KMS-11 (cell line): ENCODE results near the gene ZNF205.
"Not testable (repeated sequence)": the region's sequence is repeated elsewhere in the genome, so short reads cannot be mapped to it uniquely, and the experiment has no call there.

Source experiments
- H2AFZ ChIP-seq: fragments of 200-600 bp; sonication (generic); 2 replicates; pipeline ENCODE4 v1.6.1; 2016; ENCODE audit warnings: antibody characterized with exemption, mixed run types, low read depth
- H3K27ac ChIP-seq: fragments of 200-600 bp; sonication (generic); 2 replicates; pipeline ENCODE4 v1.6.1; 2016; ENCODE audit warnings: mild to moderate bottlenecking, mixed run types
- H3K27me3 ChIP-seq: fragments of 200-600 bp; sonication (generic); 2 replicates; pipeline ENCODE4 v1.6.1; 2017; ENCODE audit warnings: mild to moderate bottlenecking, low read depth, mixed run types, moderate library complexity; ENCODE audit not compliant: insufficient read depth
- H3K36me3 ChIP-seq: fragments of 200-600 bp; sonication (generic); 2 replicates; pipeline ENCODE4 v1.6.1; 2017; ENCODE audit warnings: mild to moderate bottlenecking, mixed run types; ENCODE audit not compliant: insufficient read depth
- H3K4me1 ChIP-seq: fragments of 200-600 bp; sonication (generic); 2 replicates; pipeline ENCODE4 v1.6.1; 2016; ENCODE audit warnings: mild to moderate bottlenecking, low read depth, mixed run types; ENCODE audit not compliant: poor library complexity, severe bottlenecking
- H3K4me2 ChIP-seq: fragments of 200-600 bp; sonication (generic); 2 replicates; pipeline ENCODE4 v1.7.0; 2016; ENCODE audit warnings: mild to moderate bottlenecking, mixed run types
- H3K4me3 ChIP-seq: fragments of 200-600 bp; sonication (generic); IDR thresholded peaks from 2 replicates; pipeline ENCODE4 v1.6.1; 2017; ENCODE audit warnings: low read depth, low read length, mixed read lengths; ENCODE audit not compliant: insufficient read depth
- H3K79me2 ChIP-seq: fragments of 200-600 bp; sonication (generic); 2 replicates; pipeline ENCODE4 v1.6.1; 2016; ENCODE audit warnings: low read depth, mixed run types; ENCODE audit not compliant: insufficient read depth
- H3K9ac ChIP-seq: fragments of 200-600 bp; sonication (generic); 2 replicates; pipeline ENCODE4 v1.6.1; 2016; ENCODE audit warnings: mild to moderate bottlenecking, mixed run types
- H4K20me1 ChIP-seq: fragments of 200-600 bp; sonication (generic); 2 replicates; pipeline ENCODE4 v1.6.1; 2016; ENCODE audit warnings: mild to moderate bottlenecking, mixed run types; ENCODE audit not compliant: insufficient read depth
- TF ChIP-seq, protein P1 (sequence below): fragments of 200-600 bp; sonication (generic); conservative IDR thresholded peaks from 2 replicates; pipeline ENCODE4 v1.6.1; 2017; ENCODE audit warnings: low read depth, mild to moderate bottlenecking, antibody characterized with exemption, low read length, moderate library complexity, mixed read lengths

ZNF205 gene

DNA sequence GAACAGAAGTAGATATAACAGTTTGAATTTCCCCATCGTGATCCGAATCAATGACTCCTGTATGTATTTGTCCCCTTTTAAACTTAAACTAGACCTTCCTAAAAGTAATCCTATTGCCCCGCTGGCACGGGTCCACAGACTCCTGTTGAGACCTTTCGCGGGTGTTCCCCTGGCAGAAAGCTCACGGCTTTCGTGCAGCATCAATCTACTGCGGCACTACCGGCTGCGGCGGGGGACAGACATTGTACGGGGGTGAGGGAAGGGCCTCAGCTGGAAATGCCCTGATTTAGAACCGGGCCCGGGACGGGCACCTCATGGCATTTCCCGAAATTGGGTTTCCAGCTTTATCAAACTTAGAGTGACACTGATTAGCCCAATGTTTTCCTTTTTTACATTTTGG lies 32.4 kb upstream of the ZNF205 start:
- Histone ChIP-seq H3K79me2 (no peaks in the 10 kb centered on the region), H3K4me1 (peaks cover 6% of the 10 kb centered on the region), H3K27me3 (peaks cover 60% of the 10 kb centered on the region; the same call in 1 of the 2 replicates), H2AFZ (no peak overlapping the region), H4K20me1 (no peaks in the 10 kb centered on the region), H3K27ac (no peak overlapping the region), H3K4me3 (no peak overlapping the region), H3K4me2 (no peak overlapping the region), H3K36me3 (no peaks in the 10 kb centered on the region), H3K9ac (no peak overlapping the region)
- TF ChIP-seq, protein P1, sequence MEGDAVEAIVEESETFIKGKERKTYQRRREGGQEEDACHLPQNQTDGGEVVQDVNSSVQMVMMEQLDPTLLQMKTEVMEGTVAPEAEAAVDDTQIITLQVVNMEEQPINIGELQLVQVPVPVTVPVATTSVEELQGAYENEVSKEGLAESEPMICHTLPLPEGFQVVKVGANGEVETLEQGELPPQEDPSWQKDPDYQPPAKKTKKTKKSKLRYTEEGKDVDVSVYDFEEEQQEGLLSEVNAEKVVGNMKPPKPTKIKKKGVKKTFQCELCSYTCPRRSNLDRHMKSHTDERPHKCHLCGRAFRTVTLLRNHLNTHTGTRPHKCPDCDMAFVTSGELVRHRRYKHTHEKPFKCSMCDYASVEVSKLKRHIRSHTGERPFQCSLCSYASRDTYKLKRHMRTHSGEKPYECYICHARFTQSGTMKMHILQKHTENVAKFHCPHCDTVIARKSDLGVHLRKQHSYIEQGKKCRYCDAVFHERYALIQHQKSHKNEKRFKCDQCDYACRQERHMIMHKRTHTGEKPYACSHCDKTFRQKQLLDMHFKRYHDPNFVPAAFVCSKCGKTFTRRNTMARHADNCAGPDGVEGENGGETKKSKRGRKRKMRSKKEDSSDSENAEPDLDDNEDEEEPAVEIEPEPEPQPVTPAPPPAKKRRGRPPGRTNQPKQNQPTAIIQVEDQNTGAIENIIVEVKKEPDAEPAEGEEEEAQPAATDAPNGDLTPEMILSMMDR, result no peak

DNA sequence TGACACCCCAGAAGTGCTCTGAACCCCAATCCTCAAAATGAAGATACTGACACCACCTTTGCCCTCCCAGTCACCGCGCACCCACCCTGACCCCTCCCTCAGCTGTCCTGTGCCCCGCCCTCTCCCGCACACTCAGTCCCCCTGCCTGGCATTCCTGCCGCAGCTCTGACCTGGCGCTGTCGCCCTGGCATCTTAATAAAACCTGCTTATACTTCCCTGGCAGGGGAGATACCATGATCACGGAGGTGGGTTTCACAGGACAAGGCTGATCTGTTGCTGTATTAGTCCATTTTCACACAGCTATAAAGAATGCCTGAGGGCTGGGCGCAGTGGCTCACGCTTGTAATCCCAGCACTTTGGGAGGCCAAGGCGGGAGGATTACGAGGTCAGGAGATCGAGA lies 30.4 kb upstream of the ZNF205 start:
- not testable (repeated sequence) for H3K27ac ChIP-seq, H3K36me3 ChIP-seq, H3K79me2 ChIP-seq, H4K20me1 ChIP-seq, H3K4me1 ChIP-seq, H3K4me3 ChIP-seq, H3K9ac ChIP-seq, H2AFZ ChIP-seq, H3K4me2 ChIP-seq
- peaks cover 56% of the 10 kb centered on the region; the same call in 1 of the 2 replicates for H3K27me3 ChIP-seq

GRCh38 chr16:3083408-3083807 lies 29.0 kb upstream of the ZNF205 start:
- H3K4me2 ChIP-seq, H2AFZ ChIP-seq, H3K79me2 ChIP-seq, H3K4me1 ChIP-seq, H3K27ac ChIP-seq, H3K9ac ChIP-seq, H3K36me3 ChIP-seq, H4K20me1 ChIP-seq, H3K4me3 ChIP-seq: not testable (repeated sequence)
- H3K27me3 ChIP-seq, result peaks cover 46% of the 10 kb centered on the region; the same call in 1 of the 2 replicates

DNA sequence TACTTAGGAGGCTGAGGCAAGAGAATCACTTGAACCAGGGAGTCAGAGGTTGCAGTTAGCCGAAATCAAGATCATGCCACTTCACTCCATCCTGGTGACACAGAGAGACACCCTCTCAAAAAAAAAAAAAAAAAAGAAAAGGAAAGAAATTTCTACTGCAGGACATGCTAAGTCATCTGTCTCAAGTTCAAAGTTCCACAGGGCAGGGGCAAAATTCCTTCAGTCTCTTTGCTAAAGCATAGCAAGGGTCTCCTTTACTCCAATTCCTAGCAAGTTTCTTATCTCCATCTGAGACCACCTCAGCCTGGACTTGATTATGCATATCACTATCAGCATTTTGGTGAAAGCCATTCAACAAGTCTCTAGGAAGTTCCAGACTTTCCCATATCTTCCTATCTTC lies 27.9 kb upstream of the ZNF205 start:
- H3K9ac ChIP-seq, result no peak overlapping the region

GRCh38 chr16:3084969-3085670 lies 27.3 kb upstream of the ZNF205 start:
- Histone ChIP-seq H3K9ac (no peak overlapping the region), H3K79me2 (no peaks in the 10 kb centered on the region), H3K27me3 (peaks cover 32% of the 10 kb centered on the region; the same call in 1 of the 2 replicates), H4K20me1 (no peaks in the 10 kb centered on the region), H3K4me3 (no peak overlapping the region), H3K27ac (no peak overlapping the region), H3K4me1 (no peaks in the 10 kb centered on the region), H3K36me3 (no peaks in the 10 kb centered on the region), H2AFZ (no peak overlapping the region), H3K4me2 (no peak overlapping the region)
- TF ChIP-seq, protein P1, result no peak

More for the DNA sequence above, 27.9 kb upstream of the ZNF205 start:
- Histone ChIP-seq H3K4me2 (no peak overlapping the region), H2AFZ (no peak overlapping the region), H3K27ac (no peak overlapping the region), H3K4me1 (no peaks in the 10 kb centered on the region), H3K27me3 (peaks cover 39% of the 10 kb centered on the region; the same call in 1 of the 2 replicates), H3K36me3 (no peaks in the 10 kb centered on the region), H3K4me3 (no peak overlapping the region), H4K20me1 (no peaks in the 10 kb centered on the region), H3K79me2 (no peaks in the 10 kb centered on the region)
- TF ChIP-seq, protein P1, result no peak
